Renal cortical epithelial cell (primary cell): ENCODE data around the gene NINL. TPM values are rescaled to one million over a fixed set of nuclear protein-coding genes. Genes with fewer than 3 reads are reported as not detected.
"Not testable (repeated sequence)": the region's sequence is repeated elsewhere in the genome, so short reads cannot be mapped to it uniquely, and the experiment has no call there.

ENCODE experiments used
- DNase-seq: peaks from one replicate; pipeline ENCODE4 v3.0.0-alpha.2; 2011; ENCODE audit warnings: low read depth
- total RNA-seq: library from RNA; depleted of rRNA; stranded (reverse); fragments of >200 nt; gene quantifications from 2 replicates; pipeline ENCODE4 v1.2.3, GENCODE V29; 2014

The NINL gene
- total RNA-seq, 1 donor from 2014 or later, result 26.5 TPM

DNA sequence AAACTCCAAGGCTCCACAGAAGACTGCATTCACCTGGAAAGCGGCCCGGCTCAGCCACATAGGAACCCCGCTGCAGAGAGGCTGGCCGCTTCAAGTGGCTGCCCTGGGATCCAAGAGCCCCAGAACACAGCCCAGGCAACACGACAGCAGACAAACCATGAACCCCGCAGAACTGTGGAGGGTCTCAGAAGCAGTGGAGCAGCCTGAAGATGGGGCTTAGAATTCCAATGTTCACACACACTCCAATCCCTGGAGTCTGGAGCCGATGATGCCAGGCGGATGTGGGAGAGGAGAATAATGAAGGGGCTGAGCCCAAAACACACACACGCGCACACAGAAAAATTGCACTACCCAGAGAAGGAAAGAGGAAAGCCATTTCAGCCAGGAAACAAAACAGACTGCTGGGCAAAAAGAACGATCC lies 52.4 kb downstream of the NINL start:
- DNase-seq, result no peak

- no peak for DNase-seq
These were observed 53.1 kb downstream of the NINL start for GRCh38 chr20:25532015-25532751.

GRCh38 chr20:25529295-25529951 lies 55.9 kb downstream of the NINL start:
- no peak for DNase-seq

DNA sequence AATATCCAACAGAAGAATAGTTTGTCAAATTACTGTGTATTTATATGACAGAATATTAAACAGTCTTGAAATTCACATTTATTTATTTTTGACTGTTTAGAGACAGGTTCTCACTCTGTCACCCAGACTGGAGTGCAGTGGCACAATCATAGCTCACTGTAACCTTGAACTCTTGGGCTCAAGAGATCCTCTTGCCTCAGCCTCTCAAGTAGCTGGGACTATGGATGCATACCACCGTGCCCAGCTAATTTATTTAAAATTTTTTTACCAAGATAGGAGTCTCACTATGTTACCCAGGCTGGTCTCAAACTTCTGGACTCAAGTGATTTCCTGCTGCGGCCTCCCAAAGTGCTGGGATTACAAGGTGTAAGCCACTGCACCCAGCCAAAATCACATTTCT lies 57.4 kb downstream of the NINL start:
- DNase-seq, result no peak

DNA sequence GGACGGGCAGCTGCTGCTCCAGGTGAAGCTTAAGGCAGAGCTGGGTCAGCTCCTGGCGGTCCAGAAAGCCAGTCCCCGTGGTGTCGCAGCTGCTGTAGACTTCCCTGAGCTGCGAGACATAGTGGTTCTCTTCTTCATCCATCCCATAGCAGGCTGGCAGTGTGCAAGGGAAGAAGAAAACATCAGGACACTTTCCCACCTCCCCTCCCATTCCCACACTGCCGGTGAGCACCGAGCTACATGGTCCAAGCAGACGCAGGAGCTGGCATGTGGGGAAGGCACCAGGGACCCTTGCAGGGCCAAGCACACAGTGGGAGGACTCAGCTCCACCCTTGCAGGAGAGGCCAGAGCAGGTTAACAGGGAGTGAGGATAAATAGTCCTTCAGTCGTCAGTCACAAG lies 58.9 kb downstream of the NINL start:
- no peak for DNase-seq

DNA sequence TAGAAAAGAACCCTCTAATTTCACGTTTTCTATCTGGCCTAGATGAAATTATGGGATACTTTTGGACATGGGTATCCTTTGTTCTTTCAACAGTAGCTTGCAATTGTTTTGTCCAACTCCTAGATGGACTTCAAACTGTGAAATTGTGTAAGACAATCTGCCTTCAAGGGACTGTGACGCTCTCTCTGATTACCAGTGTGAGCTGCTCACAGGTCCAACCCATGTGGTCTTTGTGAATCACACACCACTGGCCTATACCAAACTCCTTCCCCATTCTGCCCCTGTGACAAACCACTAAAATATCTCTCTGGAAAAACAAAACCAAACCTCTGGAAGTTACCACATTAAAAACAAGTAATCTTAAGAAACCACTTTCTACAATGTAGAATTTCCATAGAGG lies 59.5 kb downstream of the NINL start:
- peak; percentile 99 for DNase-seq

GRCh38 chr20:25525295-25525694 lies 60.0 kb downstream of the NINL start:
- DNase-seq, result no peak

DNA sequence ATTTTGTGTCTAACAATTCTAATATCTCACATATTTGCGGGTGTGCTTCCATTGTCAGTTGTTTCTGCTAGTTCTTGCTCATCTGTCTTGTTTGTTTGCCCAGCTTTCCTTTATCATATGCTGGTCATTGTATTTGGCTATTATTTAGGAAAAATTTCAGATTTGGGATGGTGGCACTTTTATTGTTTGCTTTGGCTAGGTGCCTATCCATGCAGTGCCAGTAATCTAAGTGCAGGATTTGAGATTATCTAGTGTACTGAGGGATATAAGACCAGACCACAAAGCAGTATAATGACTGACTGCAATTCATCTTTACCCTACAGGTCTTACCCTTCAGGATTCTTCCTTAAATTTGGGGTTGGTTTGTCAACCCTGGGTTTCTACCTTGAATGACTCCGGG lies 63.9 kb downstream of the NINL start:
- DNase-seq, result no peak

- no peak for DNase-seq
These were observed 68.2 kb downstream of the NINL start for GRCh38 chr20:25517124-25517523.

DNA sequence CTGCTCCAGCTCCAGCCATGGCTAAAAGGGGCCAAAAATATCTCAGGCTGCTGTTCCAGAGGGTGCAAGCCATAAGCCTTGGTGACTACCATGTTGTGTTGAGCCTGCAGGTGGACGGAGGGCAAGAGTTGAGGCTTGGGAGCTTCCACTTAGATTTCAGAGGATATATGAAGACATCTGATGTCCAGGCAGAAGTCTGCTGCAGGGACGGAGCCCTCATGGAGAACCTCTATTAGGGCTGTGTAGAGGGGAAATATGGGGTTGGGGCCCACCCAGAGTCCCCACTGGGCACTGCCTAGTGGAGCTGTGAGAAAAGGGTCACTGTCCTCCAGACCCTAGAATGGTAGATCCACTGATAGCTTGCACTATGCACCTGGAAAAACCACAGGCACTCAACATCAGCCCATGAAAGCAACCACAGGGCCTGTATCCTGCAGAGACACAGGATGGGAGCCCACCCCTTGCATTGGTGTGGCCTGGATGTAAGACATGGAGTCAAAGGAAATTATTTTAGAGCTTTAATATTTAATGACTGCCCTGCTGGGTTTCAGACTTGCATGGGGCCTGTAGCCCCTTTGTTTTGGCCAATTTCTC lies 70.5 kb downstream of the NINL start:
- no peak for DNase-seq

DNA sequence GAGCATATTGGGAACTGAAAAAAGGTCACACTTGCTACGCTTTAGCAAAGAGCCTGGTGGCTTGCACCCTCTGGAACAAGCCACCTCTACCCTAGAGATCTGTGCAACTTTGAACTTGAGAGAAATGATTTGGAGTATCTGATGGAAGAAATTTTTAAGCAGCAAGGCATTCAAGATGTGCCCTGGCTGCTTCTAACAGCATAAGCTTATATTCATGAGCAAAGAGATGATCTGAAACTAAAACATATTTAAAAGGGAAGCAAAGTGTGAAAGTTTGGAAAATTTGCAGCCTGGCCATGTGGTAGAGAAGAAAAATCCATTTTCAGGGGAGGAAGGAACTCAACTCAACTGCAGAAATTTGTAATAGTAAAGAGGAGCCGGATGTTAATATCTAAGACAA lies 71.1 kb downstream of the NINL start:
- no peak for DNase-seq

- DNase-seq, result no peak
These were observed 72.6 kb downstream of the NINL start for GRCh38 chr20:25512709-25513108.

DNA sequence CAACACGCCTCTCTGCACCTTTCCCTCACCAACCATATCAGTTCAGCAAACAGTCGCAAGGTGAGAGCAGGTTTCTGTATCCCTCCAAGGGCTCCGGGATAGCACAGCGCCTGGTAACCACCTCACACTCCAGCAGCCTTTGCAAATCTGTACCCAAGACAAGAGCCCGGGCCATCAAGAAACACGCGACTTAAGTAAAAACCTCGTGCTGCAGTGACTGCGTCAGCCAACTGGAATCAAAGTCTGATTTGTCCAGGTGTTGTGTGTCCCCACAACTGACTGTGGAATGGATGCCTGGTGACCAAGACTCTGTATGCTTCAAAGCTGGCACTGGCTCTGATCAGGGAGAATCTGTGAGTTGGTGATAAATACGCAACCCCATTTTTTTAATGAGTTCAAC lies 74.1 kb downstream of the NINL start:
- no peak for DNase-seq

GRCh38 chr20:25510721-25511120 lies 74.6 kb downstream of the NINL start:
- no peak for DNase-seq

DNA sequence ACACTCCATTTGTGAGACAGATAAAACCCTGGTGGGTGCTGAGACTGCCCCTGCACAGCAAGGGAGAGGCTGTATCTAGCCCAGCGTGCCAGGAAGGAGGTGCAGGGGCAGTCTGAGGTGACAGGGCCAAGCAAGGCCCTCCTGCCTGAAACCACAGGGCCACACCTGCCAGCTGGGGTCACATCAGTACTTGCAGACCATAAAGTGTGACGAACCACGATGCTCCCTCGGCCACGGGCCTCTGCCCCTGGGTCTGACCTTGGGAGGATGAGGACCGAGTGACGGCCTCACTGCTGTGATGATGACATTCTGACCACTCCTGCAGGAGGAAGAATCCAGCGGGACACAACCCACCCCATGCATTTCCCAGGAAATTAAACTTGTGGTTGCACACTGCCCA lies 75.1 kb downstream of the NINL start:
- no peak for DNase-seq

- DNase-seq, result no peak
These were observed 76.2 kb downstream of the NINL start for GRCh38 chr20:25509084-25509483.

- peak; percentile 97 for DNase-seq
These were observed 77.1 kb downstream of the NINL start for GRCh38 chr20:25508083-25508770.

DNA sequence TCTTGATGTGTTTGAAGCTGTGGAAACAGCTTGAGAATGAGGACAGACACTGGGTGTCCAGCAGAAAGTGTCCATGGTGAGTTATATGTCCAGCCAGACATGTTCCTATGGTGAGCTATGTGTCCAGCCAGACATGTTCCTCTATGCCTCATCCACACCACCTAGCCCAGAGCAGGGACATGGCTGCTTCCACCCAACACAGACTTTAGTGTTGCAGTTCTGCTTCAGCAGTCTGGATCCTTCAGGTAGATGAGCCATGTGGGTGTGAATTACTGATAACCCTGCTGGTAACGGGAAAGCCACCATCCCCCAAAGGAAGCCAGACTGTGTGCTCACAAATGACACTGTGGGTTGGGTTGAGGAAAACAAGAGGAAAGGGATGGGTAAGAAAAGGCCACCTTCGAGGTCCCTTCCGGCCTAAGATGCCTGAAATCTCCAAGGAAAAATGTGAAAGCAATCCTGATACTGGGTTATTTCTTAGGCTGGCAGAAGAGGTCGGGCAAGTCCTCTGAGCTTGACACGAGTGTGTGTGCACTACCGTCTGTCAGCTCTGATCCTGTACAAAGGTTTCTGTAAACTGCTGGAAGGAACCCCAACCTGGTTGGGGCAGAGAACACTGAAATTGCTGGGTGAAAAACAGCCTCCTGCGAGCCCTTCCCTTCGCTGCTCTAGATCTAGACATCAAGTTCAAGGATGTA lies 77.8 kb downstream of the NINL start:
- DNase-seq, result peak; percentile 12

DNA sequence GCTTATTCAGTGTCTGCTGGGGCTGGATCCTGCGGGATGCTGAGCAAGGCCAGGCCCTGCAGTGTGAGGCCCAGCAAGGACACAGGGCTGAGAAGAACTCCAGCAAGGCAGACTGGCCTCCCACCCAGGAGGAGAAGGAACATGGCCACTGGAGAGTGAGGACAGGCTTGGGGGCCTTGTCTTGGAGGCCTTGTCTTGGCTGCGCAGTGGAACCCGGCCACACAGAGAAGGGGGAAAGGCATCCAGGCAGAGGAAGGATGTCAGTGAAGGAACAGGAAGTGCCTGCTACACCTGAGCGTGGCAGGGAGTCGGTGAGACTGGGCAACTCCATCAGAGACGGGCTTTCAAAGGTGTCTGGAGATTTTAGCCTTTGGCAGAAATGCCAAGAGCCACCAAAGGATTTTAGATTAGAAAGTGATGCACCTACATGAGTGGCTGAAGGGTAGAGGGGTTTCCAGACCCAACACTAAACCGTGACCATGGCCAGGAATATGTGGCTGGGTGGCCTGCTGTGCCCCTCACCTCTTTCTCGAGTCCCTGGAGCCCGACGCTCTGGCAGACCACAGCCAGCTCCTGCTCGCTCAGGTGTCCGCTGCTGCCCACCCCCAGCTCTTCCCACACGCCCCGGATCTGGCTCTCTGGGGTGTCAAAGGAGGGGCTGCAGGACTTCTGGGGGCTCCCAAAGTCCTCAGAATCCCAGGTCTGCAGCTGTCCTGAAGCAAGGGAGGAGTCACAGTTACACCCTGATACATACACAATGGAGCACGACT lies 80.8 kb downstream of the NINL start:
- DNase-seq, result no peak

- no peak for DNase-seq
These were observed 81.4 kb downstream of the NINL start for GRCh38 chr20:25503936-25504335.

DNA sequence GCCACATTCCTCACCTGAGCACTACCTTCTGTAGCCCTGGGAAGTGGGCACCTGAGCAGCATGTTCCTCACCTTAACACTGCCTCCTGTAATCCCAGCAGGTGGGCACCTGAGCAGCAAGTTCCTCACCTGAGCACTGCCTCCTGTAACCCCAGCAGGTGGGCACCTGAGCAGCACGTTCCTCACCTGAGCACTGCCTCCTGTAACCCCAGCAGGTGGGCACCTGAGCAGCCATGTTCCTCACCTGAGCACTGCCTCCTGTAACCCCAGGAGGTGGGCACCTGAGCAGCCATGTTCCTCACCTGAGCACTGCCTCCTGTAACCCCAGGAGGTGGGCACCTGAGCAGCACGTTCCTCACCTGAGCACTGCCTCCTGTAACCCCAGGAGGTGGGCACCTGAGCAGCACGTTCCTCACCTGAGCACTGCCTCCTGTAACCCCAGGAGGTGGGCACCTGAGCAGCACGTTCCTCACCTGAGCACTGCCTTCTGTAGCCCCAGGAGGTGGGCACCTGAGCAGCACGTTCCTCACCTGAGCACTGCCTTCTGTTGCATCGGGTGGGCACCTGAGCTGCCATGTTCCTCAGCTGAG lies 82.2 kb downstream of the NINL start:
- DNase-seq, result not testable (repeated sequence)
